Breast epithelium (tissue), 4 donors: ENCODE results near the gene LCN6. TPM values are rescaled to one million over a fixed set of nuclear protein-coding genes. Genes with fewer than 3 reads are reported as not detected.
"Not testable (repeated sequence)": the region's sequence is repeated elsewhere in the genome, so short reads cannot be mapped to it uniquely, and the experiment has no call there.

Experiments
- DNase-seq, 2 donors: peaks; one replicate each; pipeline ENCODE4 v3.0.0-alpha.2; 2019; ENCODE audit warnings: low spot score in 2 of 2
- H3K27ac ChIP-seq, 2 donors: fragments of 200-600 bp; sonication (generic) in 1 of 2; one replicate each; pipeline ENCODE4 v1.5.1; 2016 to 2019; ENCODE audit warnings: mild to moderate bottlenecking in 1 of 2
- H3K27me3 ChIP-seq, 2 donors: fragments of 200-600 bp; sonication (generic) in 1 of 2; one replicate each; pipeline versions ENCODE4 v1.5.1 to v1.6.0; 2017 to 2019; ENCODE audit warnings: control low read depth in 1 of 2, mild to moderate bottlenecking in 1 of 2
- H3K36me3 ChIP-seq: fragments of 200-600 bp; one replicate; pipeline ENCODE4 v1.5.1; 2019
- H3K4me1 ChIP-seq, 2 donors: fragments of 200-600 bp; sonication (generic); one replicate each; pipeline ENCODE4 v1.5.1; 2016 to 2019; ENCODE audit warnings: control low read depth in 1 of 2
- H3K4me3 ChIP-seq, 3 donors: fragments of 200-600 bp; sonication (generic); 1 replicate in 2 of 3; 2 replicates in 1 of 3; pipeline ENCODE4 v1.5.1; 2016 to 2019; ENCODE audit warnings: mild to moderate bottlenecking in 3 of 3, moderate library complexity in 2 of 3
- H3K9me3 ChIP-seq, 2 donors: fragments of 200-600 bp; sonication (generic) in 1 of 2; one replicate each; pipeline ENCODE4 v1.5.1; 2016 to 2019; ENCODE audit warnings: control low read depth in 1 of 2
- POLR2A ChIP-seq: fragments of 450-650 bp; IDR thresholded peaks from one replicate; pipeline ENCODE4 v1.6.1; 2016; ENCODE audit warnings: antibody characterized with exemption, mild to moderate bottlenecking, moderate library complexity
- POLR2AphosphoS5 ChIP-seq, 3 donors: sonication (generic); formaldehyde crosslinking; IDR thresholded peaks; one replicate each; pipeline ENCODE4 v1.6.1; 2017; ENCODE audit warnings: antibody characterized with exemption in 3 of 3
- intact Hi-C: fragments of 100-400 bp; cut with DNase I; formaldehyde crosslinking; loops from one replicate; pipeline ENCODE4 v1.15.1; 2023; ENCODE audit warnings: low total_unique reads
- total RNA-seq, 3 donors: library from RNA; depleted of rRNA; stranded (reverse); fragments of >200 nt; gene quantifications; one replicate each; pipeline ENCODE4 v1.1.0, GENCODE V29; 2016
- TF ChIP-seq, protein P1 (sequence below), 3 donors: fragments of 450-650 bp; IDR thresholded peaks; one replicate each; pipeline ENCODE4 v1.5.1; 2016 to 2017; ENCODE audit warnings: antibody characterized with exemption in 3 of 3, mild to moderate bottlenecking in 3 of 3, moderate library complexity in 3 of 3

LCN6 gene, protein sequence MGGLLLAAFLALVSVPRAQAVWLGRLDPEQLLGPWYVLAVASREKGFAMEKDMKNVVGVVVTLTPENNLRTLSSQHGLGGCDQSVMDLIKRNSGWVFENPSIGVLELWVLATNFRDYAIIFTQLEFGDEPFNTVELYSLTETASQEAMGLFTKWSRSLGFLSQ
- 10 to 100 TPM in 1 of 3 donors, 1 to 10 TPM in 2; 4.1 to 12.2 (median 9.5) TPM for total RNA-seq

GRCh38 chr9:136748201-136748600, at the start of gene LCN6:
Gene LCN6, minus strand, starts transcription at chr9:136748525. Its CDS starts 42 bp downstream, at chr9:136748483.
- TF ChIP-seq, protein P1, sequence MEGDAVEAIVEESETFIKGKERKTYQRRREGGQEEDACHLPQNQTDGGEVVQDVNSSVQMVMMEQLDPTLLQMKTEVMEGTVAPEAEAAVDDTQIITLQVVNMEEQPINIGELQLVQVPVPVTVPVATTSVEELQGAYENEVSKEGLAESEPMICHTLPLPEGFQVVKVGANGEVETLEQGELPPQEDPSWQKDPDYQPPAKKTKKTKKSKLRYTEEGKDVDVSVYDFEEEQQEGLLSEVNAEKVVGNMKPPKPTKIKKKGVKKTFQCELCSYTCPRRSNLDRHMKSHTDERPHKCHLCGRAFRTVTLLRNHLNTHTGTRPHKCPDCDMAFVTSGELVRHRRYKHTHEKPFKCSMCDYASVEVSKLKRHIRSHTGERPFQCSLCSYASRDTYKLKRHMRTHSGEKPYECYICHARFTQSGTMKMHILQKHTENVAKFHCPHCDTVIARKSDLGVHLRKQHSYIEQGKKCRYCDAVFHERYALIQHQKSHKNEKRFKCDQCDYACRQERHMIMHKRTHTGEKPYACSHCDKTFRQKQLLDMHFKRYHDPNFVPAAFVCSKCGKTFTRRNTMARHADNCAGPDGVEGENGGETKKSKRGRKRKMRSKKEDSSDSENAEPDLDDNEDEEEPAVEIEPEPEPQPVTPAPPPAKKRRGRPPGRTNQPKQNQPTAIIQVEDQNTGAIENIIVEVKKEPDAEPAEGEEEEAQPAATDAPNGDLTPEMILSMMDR (IDR thresholded peaks at IDR 0.05): no peak
- TF ChIP-seq POLR2AphosphoS5 (IDR thresholded peaks at IDR 0.05) (no peak), POLR2A (no peak)
- H3K4me3 ChIP-seq: no peak within 1 kb of the TSS
- no peaks in the 10 kb centered on the region for H3K36me3 ChIP-seq
- intact Hi-C loops: no loop called here
- H3K9me3 ChIP-seq: peaks cover 0 to 14% of the 10 kb centered on the region in 2 donors
- peaks cover 0 to 14% of the 10 kb centered on the region in 2 donors for H3K27me3 ChIP-seq
- no peak within 1 kb of the TSS for H3K27ac ChIP-seq
- no peaks in the 10 kb centered on the region for H3K4me1 ChIP-seq
- no peak for DNase-seq

DNA sequence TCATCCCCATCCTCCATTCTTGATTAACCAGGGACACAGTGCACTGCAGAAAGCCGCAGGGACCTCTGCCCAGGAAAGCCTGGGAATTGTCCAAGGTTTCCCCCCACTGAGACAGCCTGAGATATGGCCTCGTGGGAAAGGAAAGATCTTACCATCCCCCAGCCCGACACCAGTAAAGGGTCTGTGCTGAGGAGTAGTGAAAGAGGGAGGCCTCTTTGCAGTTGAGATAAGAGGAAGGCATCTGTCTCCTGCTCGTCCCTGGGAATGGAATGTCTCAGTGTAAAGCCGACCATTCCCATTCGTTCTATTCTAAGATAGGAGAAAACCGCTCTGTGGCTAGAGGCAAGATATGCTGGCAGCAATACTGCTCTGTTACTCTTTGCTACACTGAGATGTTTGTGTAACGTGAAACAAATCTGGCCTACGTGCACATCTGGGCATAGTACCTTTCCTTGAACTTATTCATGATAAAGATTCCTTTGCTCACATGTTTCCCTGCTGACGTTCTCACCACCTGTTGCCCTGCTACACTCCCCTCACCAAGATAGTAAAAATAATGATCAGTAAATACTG, 48.5 kb upstream of the LCN6 start:
- H3K36me3 ChIP-seq, H3K4me3 ChIP-seq, H3K9me3 ChIP-seq, H3K27ac ChIP-seq, DNase-seq, intact Hi-C loops: not testable (repeated sequence)
- peaks cover 0 to 10% of the 10 kb centered on the region in 2 donors for H3K27me3 ChIP-seq
- peaks cover 0 to 18% of the 10 kb centered on the region in 2 donors for H3K4me1 ChIP-seq

DNA sequence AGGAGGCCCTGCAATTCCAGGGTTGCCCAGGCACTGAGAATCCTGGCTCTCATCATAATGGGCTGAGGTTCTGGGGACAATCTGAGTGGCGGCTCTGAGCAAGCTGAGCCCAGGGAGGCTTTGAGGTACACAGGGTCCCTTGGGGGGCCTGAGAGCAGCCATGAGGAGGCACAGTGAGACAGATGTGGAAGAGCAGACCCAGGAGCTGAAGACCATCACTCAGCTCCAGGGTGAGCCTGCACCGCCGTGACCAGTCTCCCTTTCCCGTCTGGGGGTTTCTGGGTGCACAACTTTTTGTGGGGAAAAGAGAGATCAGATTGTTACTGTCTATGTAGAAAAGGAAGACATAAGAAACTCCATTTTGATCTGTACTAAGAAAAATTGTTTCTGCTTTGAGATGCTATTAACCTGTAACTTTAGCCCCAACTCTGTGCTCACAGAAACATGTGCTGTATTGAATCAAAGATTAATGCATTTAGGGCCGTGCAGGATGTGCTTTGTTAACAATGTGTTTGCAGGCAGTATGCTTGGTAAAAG, 48.0 kb upstream of the LCN6 start, which contains the start of gene CCDC183:
Gene CCDC183, plus strand, starts transcription at position 101 of the 537 bp plus-strand sequence. Its CDS starts 60 bp downstream, at position 161.
- no peak within 1 kb of the TSS for H3K4me3 ChIP-seq
- intact Hi-C loops: no loop called here
- no peaks in the 10 kb centered on the region for H3K9me3 ChIP-seq
- TF ChIP-seq POLR2AphosphoS5 (IDR thresholded peaks at IDR 0.05): no peak
- H3K36me3 ChIP-seq: no peaks in the 10 kb centered on the region
- no peak for DNase-seq
- peaks cover 0 to 10% of the 10 kb centered on the region in 2 donors for H3K27me3 ChIP-seq
- H3K4me1 ChIP-seq: peaks cover 0 to 18% of the 10 kb centered on the region in 2 donors
- H3K27ac ChIP-seq: no peak within 1 kb of the TSS

DNA sequence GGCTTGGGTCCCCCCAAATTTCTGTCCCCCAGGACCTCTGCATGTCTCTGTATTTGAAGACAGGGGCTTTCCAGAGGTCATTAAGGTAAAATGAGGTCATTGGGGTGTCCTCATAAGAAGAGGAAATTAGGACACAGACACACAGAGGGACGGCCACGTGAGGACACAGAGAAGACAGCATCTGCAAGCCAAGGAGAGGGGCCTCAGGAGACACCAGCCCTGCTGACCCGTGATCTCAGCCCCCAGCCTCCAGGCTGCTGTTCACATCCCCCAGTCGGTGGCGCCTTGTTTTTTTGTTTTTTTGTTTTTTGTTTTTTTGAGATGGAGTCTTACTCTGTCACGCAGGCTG, 46.6 kb upstream of the LCN6 start:
- Histone ChIP-seq H3K27me3 (peaks cover 0 to 10% of the 10 kb centered on the region in 2 donors), H3K9me3 (no peaks in the 10 kb centered on the region), H3K36me3 (no peaks in the 10 kb centered on the region), H3K4me3 (no peak overlapping the region), H3K4me1 (peaks cover 0 to 17% of the 10 kb centered on the region in 2 donors), H3K27ac (no peak overlapping the region)
- intact Hi-C loops: no loop called here
- TF ChIP-seq POLR2AphosphoS5 (IDR thresholded peaks at IDR 0.05): no peak
- TF ChIP-seq POLR2A: no peak
- TF ChIP-seq, protein P1 (IDR thresholded peaks at IDR 0.05): no peak
- no peak for DNase-seq

- Histone ChIP-seq H3K27ac (no peak overlapping the region), H3K4me3 (no peak overlapping the region), H3K36me3 (no peaks in the 10 kb centered on the region), H3K9me3 (no peaks in the 10 kb centered on the region), H3K27me3 (peaks cover 0 to 8% of the 10 kb centered on the region in 2 donors), H3K4me1 (peaks cover 0 to 12% of the 10 kb centered on the region in 2 donors)
- intact Hi-C loops: no loop called here
- DNase-seq: no peak
- TF ChIP-seq, protein P1 (IDR thresholded peaks at IDR 0.05): no peak
- TF ChIP-seq POLR2AphosphoS5 (IDR thresholded peaks at IDR 0.05) (no peak), POLR2A (no peak)
These were observed 46.1 kb upstream of the LCN6 start for GRCh38 chr9:136794281-136794999.
